GM12864 (cell line): ENCODE results near the gene STOX1.

Experiments
- DNase-seq: peaks from one replicate; pipeline ENCODE4 v3.0.0-alpha.2; 2011; ENCODE audit warnings: low read depth
- H3K4me3 ChIP-seq: 2 replicates; pipeline ENCODE4 v1.5.1; 2011; ENCODE audit warnings: mild to moderate bottlenecking, low read depth, low read length, control low read depth
- CTCF ChIP-seq: IDR thresholded peaks from 2 replicates; pipeline ENCODE4 v1.5.1; 2011; ENCODE audit warnings: low read depth, mild to moderate bottlenecking, moderate library complexity, low read length, control low read depth, inconsistent platforms; ENCODE audit errors: missing control alignments

Gene STOX1

GRCh38 chr10:68879628-68880027, 52.3 kb downstream of the STOX1 start:
- no peak for DNase-seq
- no peak overlapping the region for H3K4me3 ChIP-seq
- TF ChIP-seq CTCF: no peak

- no peak overlapping the region for H3K4me3 ChIP-seq
- TF ChIP-seq CTCF: no peak
- no peak for DNase-seq
Measured at GRCh38 chr10:68880181-68880580, 52.9 kb downstream of the STOX1 start.

- DNase-seq: no peak
- H3K4me3 ChIP-seq: no peak overlapping the region
- TF ChIP-seq CTCF: no peak
Measured at GRCh38 chr10:68895041-68895440, 67.7 kb downstream of the STOX1 start.

GRCh38 chr10:68897336-68897741, 70.0 kb downstream of the STOX1 start:
- DNase-seq: peak; percentile 13
- H3K4me3 ChIP-seq: no peak overlapping the region
- TF ChIP-seq CTCF: peak; percentile 46

GRCh38 chr10:68899186-68899745, 71.9 kb downstream of the STOX1 start:
- no peak for TF ChIP-seq CTCF
- DNase-seq: no peak
- no peak overlapping the region for H3K4me3 ChIP-seq

GRCh38 chr10:68900427-68901104, 73.2 kb downstream of the STOX1 start:
- no peak for DNase-seq
- TF ChIP-seq CTCF: no peak
- peak overlapping the region; percentile 84 for H3K4me3 ChIP-seq
